HEK293 (cell line): ENCODE data around the gene CPN1.

Experiments used
- CTCF ChIA-PET: fragments of 350-600 bp; formaldehyde crosslinking; extraction: SDS; loops from one replicate; lab custom pipeline; 2021; ENCODE audit warnings: antibody characterized with exemption; lab: Yijun Ruan, JAX
- POLR2A ChIA-PET: fragments of 300-600 bp; formaldehyde crosslinking; extraction: SDS; loops from one replicate; lab custom pipeline; 2020; ENCODE audit warnings: antibody characterized with exemption, inconsistent platforms; lab: Yijun Ruan, JAX
- H3K27ac ChIP-seq: fragments of 200-500 bp; sonication (Bioruptor generic); 2 replicates; pipeline ENCODE4 v1.5.1; 2014; ENCODE audit warnings: low read depth, low read length, control low read depth, inconsistent platforms; ENCODE audit errors: extremely low read depth
- H3K36me3 ChIP-seq, 2 experiments: fragments of 200-500 bp in 1 of 2; sonication (Bioruptor generic) in 1 of 2; 1 replicate in 1 of 2; 2 replicates in 1 of 2; pipeline ENCODE4 v1.5.1; 2014 to 2017; ENCODE audit warnings: inconsistent platforms in 2 of 2, low read length in 2 of 2; ENCODE audit not compliant: control insufficient read depth in 2 of 2, insufficient read depth in 1 of 2
- H3K4me1 ChIP-seq: fragments of 200-500 bp; sonication (Bioruptor generic); 2 replicates; pipeline ENCODE4 v1.5.1; 2014; ENCODE audit warnings: mild to moderate bottlenecking, low read length, inconsistent platforms; ENCODE audit not compliant: control insufficient read depth, insufficient read depth
- H3K4me3 ChIP-seq: 2 replicates; pipeline ENCODE4 v1.5.1; 2011; ENCODE audit warnings: low read depth, mild to moderate bottlenecking, control low read depth, low read length, moderate library complexity
- H3K9me3 ChIP-seq: fragments of 200-500 bp; sonication (Bioruptor generic); 2 replicates; pipeline ENCODE4 v1.5.1; 2014; ENCODE audit warnings: low read depth, low read length, inconsistent platforms; ENCODE audit not compliant: control insufficient read depth, insufficient read depth
- FEZF1 ChIP-seq: fragments of 450-650 bp; formaldehyde crosslinking; IDR thresholded peaks from 2 replicates; pipeline ENCODE4 v1.5.1; 2016; ENCODE audit warnings: missing biosample characterization, missing genetic modification characterization
- HOXA7 ChIP-seq: sonication (generic); formaldehyde crosslinking; IDR thresholded peaks from 2 replicates; pipeline ENCODE4 v1.8.1; 2022; ENCODE audit warnings: missing genetic modification reagents, borderline replicate concordance
- PRDM1 ChIP-seq: fragments of 450-650 bp; formaldehyde crosslinking; IDR thresholded peaks from 2 replicates; pipeline ENCODE4; 2016; ENCODE audit warnings: missing biosample characterization, missing genetic modification characterization
- SP3 ChIP-seq: fragments of 450-650 bp; formaldehyde crosslinking; IDR thresholded peaks from 2 replicates; pipeline ENCODE4 v1.5.1; 2016; ENCODE audit warnings: missing biosample characterization, missing genetic modification characterization
- ZBTB17 ChIP-seq: fragments of 450-650 bp; formaldehyde crosslinking; IDR thresholded peaks from 2 replicates; pipeline ENCODE4 v1.5.1; 2016; ENCODE audit warnings: missing biosample characterization, missing genetic modification characterization
- ZFP37 ChIP-seq: fragments of 450-650 bp; formaldehyde crosslinking; IDR thresholded peaks from 2 replicates; pipeline ENCODE4 v1.5.1; 2016; ENCODE audit warnings: missing biosample characterization, missing genetic modification characterization
- ZFP41 ChIP-seq: fragments of 450-650 bp; formaldehyde crosslinking; IDR thresholded peaks from 2 replicates; pipeline ENCODE4 v1.5.1; 2016; ENCODE audit warnings: missing biosample characterization, missing genetic modification characterization, borderline replicate concordance
- ZIC2 ChIP-seq: fragments of 450-650 bp; formaldehyde crosslinking; IDR thresholded peaks from 2 replicates; pipeline ENCODE4 v1.5.1; 2016; ENCODE audit warnings: missing biosample characterization, missing genetic modification characterization
- ZNF121 ChIP-seq: fragments of 450-650 bp; formaldehyde crosslinking; IDR thresholded peaks from 2 replicates; pipeline ENCODE4 v1.5.1; 2016; ENCODE audit warnings: missing biosample characterization, missing genetic modification characterization
- ZNF16 ChIP-seq: fragments of 450-650 bp; formaldehyde crosslinking; IDR thresholded peaks from 2 replicates; pipeline ENCODE4 v1.5.1; 2016; ENCODE audit warnings: low read depth, missing biosample characterization, missing genetic modification characterization
- ZNF174 ChIP-seq: fragments of 450-650 bp; formaldehyde crosslinking; IDR thresholded peaks from 2 replicates; pipeline ENCODE4 v1.5.0; 2017; ENCODE audit warnings: missing biosample characterization, mild to moderate bottlenecking, missing genetic modification characterization
- ZNF223 ChIP-seq: fragments of 450-650 bp; formaldehyde crosslinking; IDR thresholded peaks from 2 replicates; pipeline ENCODE4 v1.5.1; 2016; ENCODE audit warnings: missing biosample characterization, missing genetic modification characterization
- ZNF302 ChIP-seq: fragments of 450-650 bp; formaldehyde crosslinking; IDR thresholded peaks from 2 replicates; pipeline ENCODE4 v1.5.1; 2016; ENCODE audit warnings: missing biosample characterization, missing genetic modification characterization, low read depth
- ZNF341 ChIP-seq: fragments of 450-650 bp; formaldehyde crosslinking; IDR thresholded peaks from 2 replicates; pipeline ENCODE4; 2016; ENCODE audit warnings: low read depth, missing biosample characterization, missing genetic modification characterization
- ZNF354C ChIP-seq: fragments of 450-650 bp; formaldehyde crosslinking; IDR thresholded peaks from 2 replicates; pipeline ENCODE4 v1.5.1; 2016; ENCODE audit warnings: missing biosample characterization, missing genetic modification characterization, low read depth, borderline replicate concordance
- ZNF394 ChIP-seq: fragments of 450-650 bp; formaldehyde crosslinking; IDR thresholded peaks from 2 replicates; pipeline ENCODE4 v1.5.1; 2016; ENCODE audit warnings: missing biosample characterization, missing genetic modification characterization, mild to moderate bottlenecking, moderate library complexity, borderline replicate concordance
- ZNF416 ChIP-seq: fragments of 450-650 bp; formaldehyde crosslinking; IDR thresholded peaks from 2 replicates; pipeline ENCODE4 v1.5.1; 2016; ENCODE audit warnings: missing biosample characterization, missing genetic modification characterization
- ZNF664 ChIP-seq: fragments of 450-650 bp; formaldehyde crosslinking; IDR thresholded peaks from 2 replicates; pipeline ENCODE4 v1.5.1; 2016; ENCODE audit warnings: missing biosample characterization, missing genetic modification characterization
- ZSCAN30 ChIP-seq: fragments of 450-650 bp; IDR thresholded peaks from 2 replicates; pipeline ENCODE4 v1.5.1; 2018; ENCODE audit warnings: missing biosample characterization, mild to moderate bottlenecking, missing genetic modification characterization, moderate library complexity
- TF ChIP-seq, protein P1 (sequence below): fragments of 450-650 bp; formaldehyde crosslinking; IDR thresholded peaks from 2 replicates; pipeline ENCODE4 v1.5.1; 2017; ENCODE audit warnings: missing biosample characterization, missing genetic modification characterization
- TF ChIP-seq, protein P2 (sequence below): fragments of 450-650 bp; formaldehyde crosslinking; IDR thresholded peaks from 2 replicates; pipeline ENCODE4 v1.5.1; 2016; ENCODE audit warnings: missing biosample characterization, missing genetic modification characterization

Gene CPN1

DNA sequence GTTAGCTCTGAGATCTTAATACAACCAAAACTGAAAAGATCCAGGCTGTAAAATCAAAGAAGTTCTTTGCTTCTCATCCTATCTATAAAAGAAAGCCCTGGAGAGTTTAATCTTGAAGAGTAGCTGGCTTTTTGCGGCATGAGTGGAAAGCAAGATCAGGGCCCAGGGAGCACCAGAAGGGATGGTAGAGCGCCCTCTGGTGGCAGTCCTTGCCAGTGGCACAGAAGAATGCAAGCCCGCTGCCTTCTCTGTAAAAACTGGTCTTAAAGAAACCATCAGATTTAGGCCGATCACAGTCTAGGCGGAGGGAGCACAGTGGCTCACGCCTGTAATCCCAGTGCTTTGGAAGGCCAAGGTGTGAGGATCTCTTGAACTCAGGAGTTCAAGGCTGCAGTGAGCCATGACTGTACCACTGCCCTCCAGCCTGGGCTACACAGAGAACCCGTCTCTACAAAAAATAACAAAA, 35.6 kb downstream of the CPN1 start (continued):
- peak; percentile 54; the same call in 1 of the 2 replicates for TF ChIP-seq ZBTB17 (tag by site-specific recombination)
- TF ChIP-seq, protein P1, sequence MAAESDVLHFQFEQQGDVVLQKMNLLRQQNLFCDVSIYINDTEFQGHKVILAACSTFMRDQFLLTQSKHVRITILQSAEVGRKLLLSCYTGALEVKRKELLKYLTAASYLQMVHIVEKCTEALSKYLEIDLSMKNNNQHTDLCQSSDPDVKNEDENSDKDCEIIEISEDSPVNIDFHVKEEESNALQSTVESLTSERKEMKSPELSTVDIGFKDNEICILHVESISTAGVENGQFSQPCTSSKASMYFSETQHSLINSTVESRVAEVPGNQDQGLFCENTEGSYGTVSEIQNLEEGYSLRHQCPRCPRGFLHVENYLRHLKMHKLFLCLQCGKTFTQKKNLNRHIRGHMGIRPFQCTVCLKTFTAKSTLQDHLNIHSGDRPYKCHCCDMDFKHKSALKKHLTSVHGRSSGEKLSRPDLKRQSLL (tag by site-specific recombination): no peak
- TF ChIP-seq PRDM1 (tag by site-specific recombination): 0 out of 2 replicates have a peak, but pooled peaks have one; percentile 10
- TF ChIP-seq ZNF394 (tag by site-specific recombination): peak; percentile 93

DNA sequence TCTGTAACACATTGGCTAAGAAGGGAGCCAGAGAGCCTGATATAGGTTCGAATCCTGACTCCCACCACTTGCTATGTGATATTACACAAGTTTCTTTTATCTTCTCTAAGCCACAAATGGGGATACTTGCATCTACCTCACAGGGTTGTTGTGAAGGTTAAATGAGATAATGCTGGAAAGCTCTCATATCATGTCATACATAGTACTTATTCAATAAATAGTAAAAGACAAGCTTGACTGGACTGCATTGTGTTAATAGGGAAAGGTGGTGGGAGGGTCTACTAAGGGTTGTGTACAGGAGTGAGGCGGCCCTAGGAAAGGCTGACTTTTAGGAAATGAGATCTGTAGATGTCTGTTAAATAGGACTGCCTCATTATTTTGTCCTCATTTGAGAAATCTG, 36.1 kb downstream of the CPN1 start:
- ChIA-PET POLR2A (interaction anchor here (1.0 to 1.2 kb wide), 2 partner anchors 62 to 200 kb away, joined by 3 read pairs; no protein-coding TSS in a partner anchor), CTCF (interaction anchor here (0.5 to 15.7 kb wide), 78 partner anchors 8 to 1811 kb away, joined by 3 to 264 read pairs (median 4); partner anchors contain the start of genes COX15, CUTC and DNMBP)
- Histone ChIP-seq H3K4me1 (peaks cover 5% of the 10 kb centered on the region; the same call in 1 of the 2 replicates), H3K9me3 (no peaks in the 10 kb centered on the region), H3K27ac (no peak overlapping the region), H3K36me3 (no peaks in the 10 kb centered on the region), H3K4me3 (no peak overlapping the region)
- TF ChIP-seq HOXA7 (CRISPR knock-in tag): no peak
- peak; percentile 95 for TF ChIP-seq ZNF664 (tag by site-specific recombination)

DNA sequence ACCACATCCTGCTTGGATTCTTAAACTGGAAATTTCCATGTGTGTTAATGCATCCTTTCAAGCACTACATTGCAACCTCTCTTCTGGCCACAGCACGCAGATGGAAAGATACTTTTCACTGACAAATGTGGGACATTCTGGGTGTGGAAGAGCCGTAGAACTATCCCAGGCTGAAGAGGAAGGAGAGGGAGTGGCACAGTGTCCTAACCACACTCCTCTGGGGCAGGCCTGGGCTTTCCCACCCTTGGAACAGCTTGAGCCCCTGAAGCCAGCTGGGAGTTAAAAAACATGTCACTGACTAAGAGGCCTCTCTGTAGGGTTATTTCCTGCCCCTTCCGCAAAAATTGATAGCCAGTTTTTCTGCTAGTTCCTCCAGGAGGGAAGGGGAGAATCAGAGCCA, 37.9 kb downstream of the CPN1 start:
- Histone ChIP-seq H3K9me3 (no peaks in the 10 kb centered on the region), H3K4me1 (peaks cover 5% of the 10 kb centered on the region; the same call in 1 of the 2 replicates), H3K4me3 (no peak overlapping the region), H3K36me3 (no peaks in the 10 kb centered on the region), H3K27ac (peak overlapping the region; percentile 1; the same call in 1 of the 2 replicates)
- ChIA-PET POLR2A (interaction anchor here (0.5 to 0.6 kb wide), 2 partner anchors 198 to 240 kb away, joined by 3 read pairs; no protein-coding TSS in a partner anchor), CTCF (interaction anchor here (0.6 to 15.7 kb wide), 3 partner anchors 32 to 192 kb away, joined by 3 to 264 read pairs (median 5); no protein-coding TSS in a partner anchor)
- TF ChIP-seq ZNF341 (tag by site-specific recombination) (peak; percentile 51; the same call in 1 of the 2 replicates), ZNF16 (tag by site-specific recombination) (no peak), ZIC2 (tag by site-specific recombination) (peak; percentile 33), ZFP37 (tag by site-specific recombination) (no peak)

DNA sequence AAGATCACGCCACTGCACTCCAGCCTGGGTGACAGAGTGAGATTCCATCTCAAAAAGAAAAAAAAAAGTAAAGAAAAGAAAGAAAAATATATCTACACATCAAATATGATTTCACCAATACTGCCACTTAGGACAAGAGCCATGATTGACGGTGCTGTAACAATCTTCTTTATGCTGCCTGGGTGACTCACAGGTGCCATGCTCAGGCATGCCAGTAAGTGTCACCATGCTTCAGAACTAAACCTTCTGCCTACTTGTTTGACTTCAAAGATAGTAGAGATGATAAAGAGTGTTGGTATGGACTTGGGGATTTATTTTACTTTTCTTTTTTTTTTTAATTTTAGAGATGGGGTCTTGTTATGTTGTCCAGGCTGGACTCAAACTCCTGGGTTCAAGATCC, 38.3 kb downstream of the CPN1 start:
- H3K4me3 ChIP-seq: no peak overlapping the region
- ChIA-PET POLR2A (no interaction called here), CTCF (interaction anchor here (0.6 to 15.7 kb wide), 4 partner anchors 11 to 192 kb away, joined by 3 to 264 read pairs (median 4); no protein-coding TSS in a partner anchor)
- no peak overlapping the region; the same call in 1 of the 2 replicates for H3K27ac ChIP-seq
- peaks cover 5% of the 10 kb centered on the region; the same call in 1 of the 2 replicates for H3K4me1 ChIP-seq
- no peaks in the 10 kb centered on the region for H3K36me3 ChIP-seq
- H3K9me3 ChIP-seq: no peaks in the 10 kb centered on the region
- TF ChIP-seq ZNF121 (tag by site-specific recombination) (peak; percentile 28; the same call in 1 of the 2 replicates), ZNF416 (tag by site-specific recombination) (no peak), ZFP41 (tag by site-specific recombination) (no peak), ZSCAN30 (tag by site-specific recombination) (no peak), ZNF174 (tag by site-specific recombination) (no peak), ZNF223 (tag by site-specific recombination) (no peak), ZNF354C (tag by site-specific recombination) (no peak), FEZF1 (tag by site-specific recombination) (no peak), SP3 (peak; percentile 15; the same call in 1 of the 2 replicates), ZNF302 (tag by site-specific recombination) (no peak)
- TF ChIP-seq, protein P2, sequence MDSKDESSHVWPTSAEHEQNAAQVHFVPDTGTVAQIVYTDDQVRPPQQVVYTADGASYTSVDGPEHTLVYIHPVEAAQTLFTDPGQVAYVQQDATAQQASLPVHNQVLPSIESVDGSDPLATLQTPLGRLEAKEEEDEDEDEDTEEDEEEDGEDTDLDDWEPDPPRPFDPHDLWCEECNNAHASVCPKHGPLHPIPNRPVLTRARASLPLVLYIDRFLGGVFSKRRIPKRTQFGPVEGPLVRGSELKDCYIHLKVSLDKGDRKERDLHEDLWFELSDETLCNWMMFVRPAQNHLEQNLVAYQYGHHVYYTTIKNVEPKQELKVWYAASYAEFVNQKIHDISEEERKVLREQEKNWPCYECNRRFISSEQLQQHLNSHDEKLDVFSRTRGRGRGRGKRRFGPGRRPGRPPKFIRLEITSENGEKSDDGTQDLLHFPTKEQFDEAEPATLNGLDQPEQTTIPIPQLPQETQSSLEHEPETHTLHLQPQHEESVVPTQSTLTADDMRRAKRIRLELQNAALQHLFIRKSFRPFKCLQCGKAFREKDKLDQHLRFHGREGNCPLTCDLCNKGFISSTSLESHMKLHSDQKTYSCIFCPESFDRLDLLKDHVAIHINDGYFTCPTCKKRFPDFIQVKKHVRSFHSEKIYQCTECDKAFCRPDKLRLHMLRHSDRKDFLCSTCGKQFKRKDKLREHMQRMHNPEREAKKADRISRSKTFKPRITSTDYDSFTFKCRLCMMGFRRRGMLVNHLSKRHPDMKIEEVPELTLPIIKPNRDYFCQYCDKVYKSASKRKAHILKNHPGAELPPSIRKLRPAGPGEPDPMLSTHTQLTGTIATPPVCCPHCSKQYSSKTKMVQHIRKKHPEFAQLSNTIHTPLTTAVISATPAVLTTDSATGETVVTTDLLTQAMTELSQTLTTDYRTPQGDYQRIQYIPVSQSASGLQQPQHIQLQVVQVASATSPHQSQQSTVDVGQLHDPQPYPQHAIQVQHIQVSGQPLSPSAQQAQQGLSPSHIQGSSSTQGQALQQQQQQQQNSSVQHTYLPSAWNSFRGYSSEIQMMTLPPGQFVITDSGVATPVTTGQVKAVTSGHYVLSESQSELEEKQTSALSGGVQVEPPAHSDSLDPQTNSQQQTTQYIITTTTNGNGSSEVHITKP (tag by site-specific recombination): 0 out of 2 replicates have a peak, but pooled peaks have one; percentile 20
